ENCODE data around the gene FOXO3. TPM values are rescaled to one million over a fixed set of nuclear protein-coding genes. Genes with fewer than 3 reads are reported as not detected.

Gene FOXO3
- total and polyA plus RNA-seq, 2 of the 13 experiments (the other 11 are each of a cell fraction or from before 2014, with no cell fraction given) = 16.0 to 22.5 TPM

DNA sequence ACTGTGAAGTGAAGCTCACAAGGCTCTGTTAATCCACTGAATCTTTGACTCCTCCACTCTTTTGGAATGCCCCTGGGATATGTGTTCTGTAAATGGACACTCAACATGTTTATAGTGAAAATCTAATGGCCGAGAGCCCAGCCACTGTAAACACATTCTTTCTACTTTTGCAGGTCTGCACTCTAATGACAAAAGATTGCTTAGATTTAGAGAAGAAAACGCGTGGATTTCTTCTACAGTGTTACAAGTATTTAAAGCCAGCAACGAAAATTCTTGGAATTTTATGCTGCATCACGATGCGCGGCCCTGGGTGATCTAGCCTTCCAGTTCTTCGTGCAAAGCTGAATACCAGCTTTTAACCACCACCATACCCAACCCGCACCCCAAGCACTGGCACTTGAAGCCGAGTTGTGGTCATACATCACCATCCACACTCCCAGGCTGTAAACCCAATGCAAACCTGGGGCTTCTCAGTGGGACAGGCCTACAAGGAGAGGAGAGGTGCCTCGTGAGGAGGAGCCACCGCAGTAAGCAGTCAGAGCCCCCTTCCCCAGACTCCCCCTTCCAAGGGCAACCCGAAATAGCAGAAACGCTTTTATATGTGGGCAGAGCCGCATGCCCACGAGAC is 3.7 kb upstream of the FOXO3 start (continued):
- TF ChIP-seq, protein P1, sequence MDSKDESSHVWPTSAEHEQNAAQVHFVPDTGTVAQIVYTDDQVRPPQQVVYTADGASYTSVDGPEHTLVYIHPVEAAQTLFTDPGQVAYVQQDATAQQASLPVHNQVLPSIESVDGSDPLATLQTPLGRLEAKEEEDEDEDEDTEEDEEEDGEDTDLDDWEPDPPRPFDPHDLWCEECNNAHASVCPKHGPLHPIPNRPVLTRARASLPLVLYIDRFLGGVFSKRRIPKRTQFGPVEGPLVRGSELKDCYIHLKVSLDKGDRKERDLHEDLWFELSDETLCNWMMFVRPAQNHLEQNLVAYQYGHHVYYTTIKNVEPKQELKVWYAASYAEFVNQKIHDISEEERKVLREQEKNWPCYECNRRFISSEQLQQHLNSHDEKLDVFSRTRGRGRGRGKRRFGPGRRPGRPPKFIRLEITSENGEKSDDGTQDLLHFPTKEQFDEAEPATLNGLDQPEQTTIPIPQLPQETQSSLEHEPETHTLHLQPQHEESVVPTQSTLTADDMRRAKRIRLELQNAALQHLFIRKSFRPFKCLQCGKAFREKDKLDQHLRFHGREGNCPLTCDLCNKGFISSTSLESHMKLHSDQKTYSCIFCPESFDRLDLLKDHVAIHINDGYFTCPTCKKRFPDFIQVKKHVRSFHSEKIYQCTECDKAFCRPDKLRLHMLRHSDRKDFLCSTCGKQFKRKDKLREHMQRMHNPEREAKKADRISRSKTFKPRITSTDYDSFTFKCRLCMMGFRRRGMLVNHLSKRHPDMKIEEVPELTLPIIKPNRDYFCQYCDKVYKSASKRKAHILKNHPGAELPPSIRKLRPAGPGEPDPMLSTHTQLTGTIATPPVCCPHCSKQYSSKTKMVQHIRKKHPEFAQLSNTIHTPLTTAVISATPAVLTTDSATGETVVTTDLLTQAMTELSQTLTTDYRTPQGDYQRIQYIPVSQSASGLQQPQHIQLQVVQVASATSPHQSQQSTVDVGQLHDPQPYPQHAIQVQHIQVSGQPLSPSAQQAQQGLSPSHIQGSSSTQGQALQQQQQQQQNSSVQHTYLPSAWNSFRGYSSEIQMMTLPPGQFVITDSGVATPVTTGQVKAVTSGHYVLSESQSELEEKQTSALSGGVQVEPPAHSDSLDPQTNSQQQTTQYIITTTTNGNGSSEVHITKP (CRISPR knock-in tag; IDR thresholded peaks at IDR 0.05; ENCODE audit: low read depth) = no peak
- TF ChIP-seq YEATS4 (CRISPR knock-in tag; IDR thresholded peaks at IDR 0.05; ENCODE audit: borderline replicate concordance) (0 out of 2 replicates have a peak, but pooled peaks have one; percentile 21), ZNF775 (CRISPR knock-in tag; IDR thresholded peaks at IDR 0.05; ENCODE audit: borderline replicate concordance) (no peak), ZNF891 (CRISPR knock-in tag; IDR thresholded peaks at IDR 0.05) (0 out of 2 replicates have a peak, but pooled peaks have one; percentile 19), ZNF629 (CRISPR knock-in tag; conservative IDR thresholded peaks at IDR 0.05) (no peak), HOXA5 (CRISPR knock-in tag; IDR thresholded peaks at IDR 0.05) (0 out of 2 replicates have a peak, but pooled peaks have one; percentile 19), ZNF263 (CRISPR knock-in tag; IDR thresholded peaks at IDR 0.05) (no peak), ZNF558 (CRISPR knock-in tag; IDR thresholded peaks at IDR 0.05; ENCODE audit: borderline replicate concordance) (0 out of 2 replicates have a peak, but pooled peaks have one; percentile 38), ZFX (CRISPR knock-in tag; IDR thresholded peaks at IDR 0.05; ENCODE audit: low read depth) (peak; percentile 45; the same call in 1 of the 2 replicates)
- TF ChIP-seq, protein P2, sequence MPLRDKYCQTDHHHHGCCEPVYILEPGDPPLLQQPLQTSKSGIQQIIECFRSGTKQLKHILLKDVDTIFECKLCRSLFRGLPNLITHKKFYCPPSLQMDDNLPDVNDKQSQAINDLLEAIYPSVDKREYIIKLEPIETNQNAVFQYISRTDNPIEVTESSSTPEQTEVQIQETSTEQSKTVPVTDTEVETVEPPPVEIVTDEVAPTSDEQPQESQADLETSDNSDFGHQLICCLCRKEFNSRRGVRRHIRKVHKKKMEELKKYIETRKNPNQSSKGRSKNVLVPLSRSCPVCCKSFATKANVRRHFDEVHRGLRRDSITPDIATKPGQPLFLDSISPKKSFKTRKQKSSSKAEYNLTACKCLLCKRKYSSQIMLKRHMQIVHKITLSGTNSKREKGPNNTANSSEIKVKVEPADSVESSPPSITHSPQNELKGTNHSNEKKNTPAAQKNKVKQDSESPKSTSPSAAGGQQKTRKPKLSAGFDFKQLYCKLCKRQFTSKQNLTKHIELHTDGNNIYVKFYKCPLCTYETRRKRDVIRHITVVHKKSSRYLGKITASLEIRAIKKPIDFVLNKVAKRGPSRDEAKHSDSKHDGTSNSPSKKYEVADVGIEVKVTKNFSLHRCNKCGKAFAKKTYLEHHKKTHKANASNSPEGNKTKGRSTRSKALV (CRISPR knock-in tag; IDR thresholded peaks at IDR 0.05) = peak; percentile 37; the same call in 1 of the 2 replicates
- TF ChIP-seq, protein P3, sequence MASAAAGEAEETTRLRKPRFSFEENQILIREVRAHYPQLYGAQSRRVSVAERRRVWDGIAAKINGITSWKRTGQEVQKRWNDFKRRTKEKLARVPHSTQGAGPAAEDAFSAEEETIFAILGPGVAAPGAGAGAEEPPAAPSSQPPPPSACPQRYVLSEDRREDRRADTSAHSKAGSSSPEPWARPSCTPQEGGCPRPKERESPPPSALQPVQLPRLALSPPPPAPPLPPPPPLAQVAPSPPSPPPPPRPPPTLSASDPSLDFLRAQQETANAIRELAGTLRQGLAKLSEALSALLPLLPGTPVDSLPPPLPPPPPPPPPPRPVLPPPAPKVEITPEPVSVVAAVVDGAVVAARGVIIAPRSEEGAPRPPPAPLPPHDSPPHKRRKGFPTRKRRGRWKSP (CRISPR knock-in tag; IDR thresholded peaks at IDR 0.05) = peak; percentile 12; the same call in 1 of the 2 replicates
- TF ChIP-seq, protein P4, sequence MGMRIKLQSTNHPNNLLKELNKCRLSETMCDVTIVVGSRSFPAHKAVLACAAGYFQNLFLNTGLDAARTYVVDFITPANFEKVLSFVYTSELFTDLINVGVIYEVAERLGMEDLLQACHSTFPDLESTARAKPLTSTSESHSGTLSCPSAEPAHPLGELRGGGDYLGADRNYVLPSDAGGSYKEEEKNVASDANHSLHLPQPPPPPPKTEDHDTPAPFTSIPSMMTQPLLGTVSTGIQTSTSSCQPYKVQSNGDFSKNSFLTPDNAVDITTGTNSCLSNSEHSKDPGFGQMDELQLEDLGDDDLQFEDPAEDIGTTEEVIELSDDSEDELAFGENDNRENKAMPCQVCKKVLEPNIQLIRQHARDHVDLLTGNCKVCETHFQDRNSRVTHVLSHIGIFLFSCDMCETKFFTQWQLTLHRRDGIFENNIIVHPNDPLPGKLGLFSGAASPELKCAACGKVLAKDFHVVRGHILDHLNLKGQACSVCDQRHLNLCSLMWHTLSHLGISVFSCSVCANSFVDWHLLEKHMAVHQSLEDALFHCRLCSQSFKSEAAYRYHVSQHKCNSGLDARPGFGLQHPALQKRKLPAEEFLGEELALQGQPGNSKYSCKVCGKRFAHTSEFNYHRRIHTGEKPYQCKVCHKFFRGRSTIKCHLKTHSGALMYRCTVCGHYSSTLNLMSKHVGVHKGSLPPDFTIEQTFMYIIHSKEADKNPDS (CRISPR knock-in tag; IDR thresholded peaks at IDR 0.05) = no peak
- TF ChIP-seq, protein P5, sequence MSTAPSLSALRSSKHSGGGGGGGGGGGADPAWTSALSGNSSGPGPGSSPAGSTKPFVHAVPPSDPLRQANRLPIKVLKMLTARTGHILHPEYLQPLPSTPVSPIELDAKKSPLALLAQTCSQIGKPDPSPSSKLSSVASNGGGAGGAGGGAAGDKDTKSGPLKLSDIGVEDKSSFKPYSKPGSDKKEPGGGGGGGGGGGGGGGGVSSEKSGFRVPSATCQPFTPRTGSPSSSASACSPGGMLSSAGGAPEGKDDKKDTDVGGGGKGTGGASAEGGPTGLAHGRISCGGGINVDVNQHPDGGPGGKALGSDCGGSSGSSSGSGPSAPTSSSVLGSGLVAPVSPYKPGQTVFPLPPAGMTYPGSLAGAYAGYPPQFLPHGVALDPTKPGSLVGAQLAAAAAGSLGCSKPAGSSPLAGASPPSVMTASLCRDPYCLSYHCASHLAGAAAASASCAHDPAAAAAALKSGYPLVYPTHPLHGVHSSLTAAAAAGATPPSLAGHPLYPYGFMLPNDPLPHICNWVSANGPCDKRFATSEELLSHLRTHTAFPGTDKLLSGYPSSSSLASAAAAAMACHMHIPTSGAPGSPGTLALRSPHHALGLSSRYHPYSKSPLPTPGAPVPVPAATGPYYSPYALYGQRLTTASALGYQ (CRISPR knock-in tag; IDR thresholded peaks at IDR 0.05) = no peak
- TF ChIP-seq, protein P6, sequence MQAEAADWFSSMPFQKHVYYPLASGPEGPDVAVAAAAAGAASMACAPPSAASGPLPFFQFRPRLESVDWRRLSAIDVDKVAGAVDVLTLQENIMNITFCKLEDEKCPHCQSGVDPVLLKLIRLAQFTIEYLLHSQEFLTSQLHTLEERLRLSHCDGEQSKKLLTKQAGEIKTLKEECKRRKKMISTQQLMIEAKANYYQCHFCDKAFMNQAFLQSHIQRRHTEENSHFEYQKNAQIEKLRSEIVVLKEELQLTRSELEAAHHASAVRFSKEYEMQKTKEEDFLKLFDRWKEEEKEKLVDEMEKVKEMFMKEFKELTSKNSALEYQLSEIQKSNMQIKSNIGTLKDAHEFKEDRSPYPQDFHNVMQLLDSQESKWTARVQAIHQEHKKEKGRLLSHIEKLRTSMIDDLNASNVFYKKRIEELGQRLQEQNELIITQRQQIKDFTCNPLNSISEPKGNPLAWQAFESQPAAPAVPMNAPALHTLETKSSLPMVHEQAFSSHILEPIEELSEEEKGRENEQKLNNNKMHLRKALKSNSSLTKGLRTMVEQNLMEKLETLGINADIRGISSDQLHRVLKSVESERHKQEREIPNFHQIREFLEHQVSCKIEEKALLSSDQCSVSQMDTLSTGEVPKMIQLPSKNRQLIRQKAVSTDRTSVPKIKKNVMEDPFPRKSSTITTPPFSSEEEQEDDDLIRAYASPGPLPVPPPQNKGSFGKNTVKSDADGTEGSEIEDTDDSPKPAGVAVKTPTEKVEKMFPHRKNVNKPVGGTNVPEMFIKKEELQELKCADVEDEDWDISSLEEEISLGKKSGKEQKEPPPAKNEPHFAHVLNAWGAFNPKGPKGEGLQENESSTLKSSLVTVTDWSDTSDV (CRISPR knock-in tag; IDR thresholded peaks at IDR 0.05) = peak; percentile 77; the same call in 1 of the 2 replicates
